Left lung (tissue), 10 donors: ENCODE results near the gene ENDOU. TPM values are rescaled to one million over a fixed set of nuclear protein-coding genes. Genes with fewer than 3 reads are reported as not detected.

ENCODE experiments used
- ATAC-seq: fragments of 200-7000 bp; cut with Tn5 transposase; one replicate; pipeline ENCODE4 v1.9.1; 2020; ENCODE audit warnings: moderate library complexity
- DNase-seq, 4 donors: peaks; one replicate each; pipeline ENCODE4 v3.0.0-alpha.2; 2013 to 2020
- H3K27ac ChIP-seq, 2 donors: fragments of 200-600 bp; sonication (generic) in 1 of 2; one replicate each; pipeline versions ENCODE4 v1.5.0 to v1.8.0; 2020 to 2021
- H3K27me3 ChIP-seq, 2 donors: fragments of 200-600 bp; sonication (generic) in 1 of 2; one replicate each; pipeline versions ENCODE4 v1.5.0 to v1.8.0; 2020 to 2021
- H3K36me3 ChIP-seq, 2 donors: fragments of 200-600 bp; sonication (generic) in 1 of 2; one replicate each; pipeline versions ENCODE4 v1.5.0 to v1.8.0; 2020 to 2021
- H3K4me1 ChIP-seq, 2 donors: fragments of 200-600 bp; one replicate each; pipeline ENCODE4 v1.8.0; 2021
- H3K4me3 ChIP-seq, 2 donors: fragments of 200-600 bp; sonication (generic) in 1 of 2; one replicate each; pipeline versions ENCODE4 v1.5.0 to v1.8.0; 2020 to 2021; ENCODE audit warnings: mild to moderate bottlenecking in 1 of 2
- H3K9me3 ChIP-seq, 2 donors: fragments of 200-600 bp; sonication (generic) in 1 of 2; one replicate each; pipeline versions ENCODE4 v1.5.0 to v1.8.0; 2020 to 2021
- CTCF ChIP-seq, 2 donors: fragments of 200-600 bp; sonication (generic) in 1 of 2; IDR thresholded peaks; one replicate each; pipeline versions ENCODE4 v1.5.0 to v1.8.0; 2021; ENCODE audit warnings: antibody characterized with exemption in 2 of 2
- intact Hi-C, 2 donors: fragments of 100-400 bp; cut with DNase I; formaldehyde crosslinking; loops; one replicate each; pipeline versions ENCODE4 v1.11.2 to v1.14.2; 2022
- polyA plus RNA-seq, 6 donors: library from polyadenylated mRNA; unstranded; fragments of 120-200 nt; gene quantifications; one replicate each; pipeline ENCODE4 v1.2.1, GENCODE V29; 2013; ENCODE audit not compliant: insufficient read length in 6 of 6
- total RNA-seq, 2 donors: library from RNA; stranded (reverse); fragmentation: NEBNext Ultra II Directional; extraction: Animal tissue kit (Norgen Biotek cat#: 25700); gene quantifications; one replicate each; pipeline ENCODE4 v1.2.1, GENCODE V29; 2021
- donor health status: DM: no; HTN: yes; CAD: no.
- donor health status: DM: no; HTN: no; CAD: no.

ENDOU gene
- total and polyA plus RNA-seq, 8 donors: 0.14 to 0.58 (median 0.30) TPM; not detected in 2

- intact Hi-C loops: no loop called here
- no peak overlapping the region for H3K27ac ChIP-seq
- DNase-seq (no peak), ATAC-seq (no peak)
- H3K4me1 ChIP-seq: peaks cover 29 to 41% of the 10 kb centered on the region in 2 donors
- no peaks in the 10 kb centered on the region for H3K9me3 ChIP-seq
- no peak overlapping the region for H3K4me3 ChIP-seq
- H3K27me3 ChIP-seq: no peaks in the 10 kb centered on the region
- peaks cover 0 to 28% of the 10 kb centered on the region in 2 donors for H3K36me3 ChIP-seq
- TF ChIP-seq CTCF (IDR thresholded peaks at IDR 0.05): no peak
Measured at GRCh38 chr12:47750916-47751470, 25.7 kb upstream of the ENDOU start.

DNA sequence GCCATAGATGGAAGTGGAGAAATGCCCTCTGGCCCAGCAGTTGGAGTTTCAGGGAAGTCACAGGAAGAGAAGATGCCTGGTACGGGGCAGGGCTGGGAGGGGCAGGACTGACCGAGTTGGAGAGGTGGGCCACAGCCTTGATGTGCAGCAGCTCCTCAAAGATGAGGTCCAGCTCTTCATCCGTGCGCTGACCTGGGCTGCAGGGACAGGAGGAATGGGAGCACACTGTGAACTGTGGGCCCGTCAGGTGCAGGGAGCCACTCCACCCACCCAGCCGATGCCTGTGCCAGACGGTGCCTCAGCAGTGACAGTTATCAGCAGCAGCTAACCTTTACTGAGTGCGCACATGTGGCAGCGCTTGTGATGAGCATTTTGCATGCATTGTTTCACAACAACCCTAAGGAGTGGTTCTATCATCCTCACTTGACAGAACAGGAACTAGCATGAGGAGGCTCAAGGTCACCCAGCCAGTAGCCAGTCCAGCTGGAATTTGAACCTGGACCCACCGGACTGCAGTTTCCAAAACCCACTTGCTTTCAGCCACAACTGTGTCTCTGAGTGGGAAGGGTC is 25.0 kb upstream of the ENDOU start:
- peaks cover 26 to 34% of the 10 kb centered on the region in 2 donors for H3K4me1 ChIP-seq
- intact Hi-C loops: no loop called here
- no peak for DNase-seq
- no peak for ATAC-seq
- no peaks in the 10 kb centered on the region for H3K27me3 ChIP-seq
- no peak for TF ChIP-seq CTCF (IDR thresholded peaks at IDR 0.05)
- no peaks in the 10 kb centered on the region for H3K9me3 ChIP-seq
- no peak overlapping the region for H3K27ac ChIP-seq
- H3K36me3 ChIP-seq: peaks cover 0 to 28% of the 10 kb centered on the region in 2 donors
- no peak overlapping the region for H3K4me3 ChIP-seq

DNA sequence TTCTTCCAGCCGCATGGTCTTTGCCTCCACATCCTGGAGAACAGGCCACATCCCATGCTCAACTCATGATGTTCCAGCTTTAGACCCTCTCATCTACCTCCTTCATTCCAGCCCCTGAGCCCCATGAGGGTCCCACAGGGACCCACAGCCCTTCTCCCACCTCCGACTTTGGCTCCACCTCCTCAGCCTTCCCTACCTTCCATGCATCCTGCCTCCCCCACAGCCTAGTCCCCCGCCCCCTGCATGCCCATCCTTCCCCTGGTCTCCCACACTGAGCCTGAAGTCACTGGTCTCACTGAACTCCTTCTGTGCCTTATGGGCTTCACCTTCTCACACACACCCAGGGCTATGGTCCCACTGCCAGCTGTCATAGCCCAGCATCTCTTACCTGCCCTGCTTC is 23.6 kb upstream of the ENDOU start:
- ATAC-seq (no peak), DNase-seq (no peak)
- H3K9me3 ChIP-seq: no peaks in the 10 kb centered on the region
- H3K4me3 ChIP-seq: no peak overlapping the region
- no peaks in the 10 kb centered on the region for H3K27me3 ChIP-seq
- H3K27ac ChIP-seq: no peak overlapping the region
- no peak for TF ChIP-seq CTCF (IDR thresholded peaks at IDR 0.05)
- H3K4me1 ChIP-seq: peaks cover 14 to 20% of the 10 kb centered on the region in 2 donors
- H3K36me3 ChIP-seq: peaks cover 0 to 28% of the 10 kb centered on the region in 2 donors
- intact Hi-C loops: no loop called here

DNA sequence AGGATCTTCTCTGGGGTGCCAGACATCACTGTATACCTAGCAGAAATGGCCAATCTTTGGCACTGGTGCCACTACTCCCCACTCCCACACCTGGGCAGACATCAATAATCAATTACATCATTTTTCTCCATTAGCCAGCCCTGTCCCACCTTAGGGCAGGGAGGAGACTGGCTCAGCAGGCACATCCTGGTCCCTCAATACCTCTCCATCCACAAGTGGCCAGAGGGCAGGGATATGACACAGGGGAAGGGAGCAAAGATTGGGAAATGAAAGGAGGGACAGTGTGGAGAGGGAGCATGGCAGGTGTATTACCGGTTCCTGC is 23.2 kb upstream of the ENDOU start:
- Histone ChIP-seq H3K4me1 (peaks cover 9 to 16% of the 10 kb centered on the region in 2 donors), H3K4me3 (no peak overlapping the region), H3K9me3 (no peaks in the 10 kb centered on the region), H3K27me3 (no peaks in the 10 kb centered on the region), H3K36me3 (peaks cover 0 to 28% of the 10 kb centered on the region in 2 donors), H3K27ac (no peak overlapping the region)
- intact Hi-C loops: no loop called here
- no peak for TF ChIP-seq CTCF (IDR thresholded peaks at IDR 0.05)
- DNase-seq (no peak), ATAC-seq (no peak)

DNA sequence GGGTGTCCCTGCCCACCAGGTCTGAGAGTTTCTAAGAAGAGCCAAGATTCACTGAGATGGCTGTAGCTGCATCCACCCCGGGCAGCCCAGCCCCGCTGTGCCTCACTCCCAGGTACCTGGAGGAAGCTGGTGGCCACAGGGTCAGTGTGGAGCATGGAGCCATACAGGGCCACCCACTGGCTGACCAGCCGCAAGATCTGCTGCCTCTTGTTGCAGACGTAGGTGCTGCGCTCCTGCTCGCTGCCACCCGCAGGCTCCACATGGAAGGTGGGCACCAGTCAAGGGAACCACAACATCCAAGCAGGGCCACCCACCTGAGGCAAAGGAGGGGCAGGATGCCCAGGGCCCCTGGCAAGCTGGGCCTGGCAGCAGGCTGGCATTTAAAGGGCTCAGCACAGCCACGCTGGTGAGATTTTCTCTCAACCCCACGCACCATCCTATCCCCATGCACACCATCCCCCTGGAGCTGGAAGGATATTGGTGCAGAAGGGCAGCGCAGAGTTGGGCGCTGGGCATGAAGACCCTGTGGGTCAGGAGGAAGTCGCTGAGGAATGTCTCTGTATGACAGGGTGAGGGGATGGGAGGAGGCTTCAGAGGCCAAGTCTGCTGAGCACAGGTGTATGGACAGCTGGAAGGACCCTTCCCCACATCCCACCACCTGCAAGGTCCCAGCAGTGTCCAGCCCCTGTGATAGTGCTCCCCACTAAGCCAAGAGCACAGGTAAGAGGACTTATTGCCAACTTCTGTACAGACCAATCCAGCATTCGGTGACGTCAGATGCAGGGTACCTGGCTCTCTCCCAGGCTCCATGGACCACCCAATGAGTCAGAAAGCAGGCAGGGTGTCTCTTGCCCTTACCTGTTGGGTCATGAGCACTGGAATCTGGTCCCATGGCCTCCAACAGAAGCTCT is 22.6 kb upstream of the ENDOU start:
- DNase-seq (no peak), ATAC-seq (no peak)
- Histone ChIP-seq H3K4me1 (peaks cover 3 to 9% of the 10 kb centered on the region in 2 donors), H3K36me3 (peaks cover 0 to 28% of the 10 kb centered on the region in 2 donors), H3K27me3 (no peaks in the 10 kb centered on the region), H3K27ac (no peak overlapping the region), H3K4me3 (no peak overlapping the region), H3K9me3 (no peaks in the 10 kb centered on the region)
- intact Hi-C loops: no loop called here
- TF ChIP-seq CTCF (IDR thresholded peaks at IDR 0.05): no peak
